KOPT-K1 (cell line): ENCODE data around the gene NTMT2.
"Not testable (repeated sequence)": the region's sequence is repeated elsewhere in the genome, so short reads cannot be mapped to it uniquely, and the experiment has no call there.

Source experiments
- H3K27ac ChIP-seq: fragments of 200-600 bp; sonication (generic); 2 replicates; pipeline ENCODE4 v1.5.1; 2016; ENCODE audit warnings: antibody characterized with exemption, mild to moderate bottlenecking, low read depth, low read length; ENCODE audit not compliant: poor library complexity, severe bottlenecking
- H3K36me3 ChIP-seq: fragments of 200-600 bp; sonication (generic); 2 replicates; pipeline ENCODE4 v1.5.1; 2017; ENCODE audit warnings: antibody characterized with exemption, mild to moderate bottlenecking, low read length, moderate library complexity; ENCODE audit not compliant: insufficient read depth
- H3K9me3 ChIP-seq: fragments of 200-600 bp; sonication (generic); 2 replicates; pipeline ENCODE4 v1.5.1; 2017; ENCODE audit warnings: antibody characterized with exemption, low read length, mild to moderate bottlenecking; ENCODE audit not compliant: insufficient read depth, poor library complexity, severe bottlenecking

NTMT2 gene

DNA sequence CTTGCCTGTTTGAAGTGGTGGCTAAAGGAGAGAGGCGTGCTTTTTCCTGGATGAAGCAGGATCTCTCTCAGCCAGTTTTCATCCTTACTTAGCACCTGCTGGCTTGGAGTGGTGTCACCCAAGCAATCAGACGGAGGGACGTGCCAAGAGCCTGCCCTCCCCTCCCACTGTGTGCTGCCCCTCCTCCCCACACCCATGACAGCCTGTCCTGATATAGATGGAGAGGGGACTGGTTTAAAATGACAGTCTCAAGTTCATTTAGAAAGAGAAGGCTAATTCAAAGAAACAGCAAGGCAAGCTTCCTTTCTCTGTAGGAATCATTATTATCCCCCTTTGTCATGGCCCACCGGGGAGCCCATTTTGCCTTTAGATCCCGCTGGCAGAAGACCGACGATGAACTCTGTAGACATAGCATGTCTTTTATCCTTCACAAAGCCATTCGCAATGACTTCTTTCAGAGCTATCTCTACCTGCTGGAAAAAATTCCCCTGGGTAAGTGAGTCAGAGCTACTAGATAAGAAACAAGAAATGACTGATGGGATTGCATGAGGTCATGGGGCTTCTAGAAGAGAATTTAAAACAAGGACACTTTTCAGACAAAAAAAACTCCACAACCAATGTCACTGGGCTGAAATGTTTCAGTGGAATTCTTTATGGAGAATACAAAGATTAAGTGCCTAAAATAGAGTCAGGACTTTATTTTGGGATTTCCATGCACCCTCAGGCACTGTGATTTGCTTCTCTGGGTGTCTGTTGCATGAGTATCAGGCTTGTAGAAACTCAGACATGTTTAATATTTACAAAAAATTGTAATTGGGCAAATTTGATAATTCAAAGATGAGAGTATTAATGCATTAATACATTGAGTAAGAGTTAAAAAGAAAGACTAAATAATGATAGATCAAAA is at the start of gene NTMT2:
NTMT2 (plus strand) TSS at position 190 of the 907 bp plus-strand sequence; CDS start at position 339, 149 bp downstream.
- peak within 1 kb of the TSS; percentile 67 for H3K27ac ChIP-seq
- no peaks in the 10 kb centered on the region for H3K36me3 ChIP-seq
- no peaks in the 10 kb centered on the region for H3K9me3 ChIP-seq

- no peak overlapping the region for H3K27ac ChIP-seq
Measured at GRCh38 chr1:170095976-170096748, 49.6 kb upstream of the NTMT2 start.

GRCh38 chr1:170096806-170097340 is 48.9 kb upstream of the NTMT2 start:
- no peaks in the 10 kb centered on the region for H3K36me3 ChIP-seq
- H3K9me3 ChIP-seq, result no peaks in the 10 kb centered on the region
- no peak overlapping the region for H3K27ac ChIP-seq

More at GRCh38 chr1:170095976-170096748, 49.6 kb upstream of the NTMT2 start:
- no peaks in the 10 kb centered on the region for H3K9me3 ChIP-seq
- H3K36me3 ChIP-seq, result no peaks in the 10 kb centered on the region

- Histone ChIP-seq H3K36me3 (no peaks in the 10 kb centered on the region), H3K9me3 (no peaks in the 10 kb centered on the region), H3K27ac (no peak overlapping the region)
Measured at GRCh38 chr1:170097449-170097948, 48.3 kb upstream of the NTMT2 start.

- H3K36me3 ChIP-seq, H3K9me3 ChIP-seq, H3K27ac ChIP-seq: not testable (repeated sequence)
Measured at GRCh38 chr1:170113140-170113539, 32.6 kb upstream of the NTMT2 start.

- Histone ChIP-seq H3K36me3 (no peaks in the 10 kb centered on the region), H3K27ac (no peak overlapping the region), H3K9me3 (no peaks in the 10 kb centered on the region)
Measured at GRCh38 chr1:170114906-170115305, 30.9 kb upstream of the NTMT2 start.

- Histone ChIP-seq H3K27ac (no peak overlapping the region), H3K36me3 (no peaks in the 10 kb centered on the region), H3K9me3 (no peaks in the 10 kb centered on the region)
Measured at GRCh38 chr1:170122366-170122765, 23.4 kb upstream of the NTMT2 start.

DNA sequence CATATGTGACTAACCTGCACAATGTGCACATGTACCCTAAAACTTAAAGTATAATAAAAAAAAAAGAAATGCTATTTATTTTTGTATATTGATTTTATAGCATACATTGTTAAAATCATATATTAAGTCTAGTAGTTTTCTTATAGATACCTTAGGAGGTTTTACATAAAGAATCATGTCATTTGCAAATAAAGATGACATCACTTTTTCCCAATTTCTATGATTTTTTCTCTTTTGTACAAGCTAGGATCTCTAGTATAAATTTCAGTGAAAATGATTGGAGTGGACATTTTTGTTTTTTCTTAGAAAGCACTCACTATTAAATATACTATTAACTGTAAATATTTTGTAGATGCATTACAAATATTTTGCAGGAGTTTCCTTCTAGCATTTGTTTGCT is 20.5 kb upstream of the NTMT2 start:
- no peaks in the 10 kb centered on the region for H3K9me3 ChIP-seq

GRCh38 chr1:170126696-170127095 is 19.1 kb upstream of the NTMT2 start:
- H3K36me3 ChIP-seq, result no peaks in the 10 kb centered on the region
- no peak overlapping the region for H3K27ac ChIP-seq
- no peaks in the 10 kb centered on the region for H3K9me3 ChIP-seq

More for the DNA sequence above, 20.5 kb upstream of the NTMT2 start:
- Histone ChIP-seq H3K36me3 (no peaks in the 10 kb centered on the region), H3K27ac (no peak overlapping the region)

DNA sequence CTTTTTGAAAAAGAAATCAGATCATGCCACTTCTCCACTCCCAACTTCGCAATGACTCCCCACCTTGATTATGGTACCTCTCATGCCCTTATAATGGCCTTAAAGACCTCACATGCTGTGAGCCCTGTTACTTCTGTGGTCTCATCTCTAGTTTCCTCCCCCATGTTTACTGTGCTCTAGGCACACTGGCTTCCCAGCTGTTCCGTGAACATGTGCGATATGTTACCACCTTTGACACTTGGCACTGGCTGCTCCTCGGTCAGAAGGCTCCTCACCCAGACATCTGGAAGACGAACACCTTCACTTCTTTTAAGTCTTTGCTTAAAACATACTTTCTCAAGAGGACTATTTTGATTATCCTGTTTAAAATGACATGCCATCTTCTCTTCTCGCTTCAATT is 14.3 kb upstream of the NTMT2 start:
- Histone ChIP-seq H3K36me3 (no peaks in the 10 kb centered on the region), H3K27ac (no peak overlapping the region), H3K9me3 (no peaks in the 10 kb centered on the region)

DNA sequence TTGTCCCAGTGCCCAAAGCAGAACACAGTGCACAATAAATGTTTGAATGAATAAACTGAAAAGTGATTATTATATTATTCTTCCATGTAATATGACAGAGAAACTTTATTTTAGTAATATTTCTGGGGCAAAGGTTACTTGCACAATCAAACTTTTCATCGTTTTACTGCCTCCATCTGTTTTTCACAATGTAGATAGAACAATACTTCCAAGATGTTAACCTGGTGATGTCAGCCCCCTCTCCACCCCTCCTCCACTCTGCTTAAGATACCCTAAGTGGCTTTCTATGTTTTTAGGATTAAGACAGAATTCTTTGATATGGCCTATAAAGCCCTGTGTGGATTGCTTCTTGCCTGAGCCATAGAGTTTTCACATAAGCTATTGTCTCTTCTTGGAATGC is 13.8 kb upstream of the NTMT2 start:
- Histone ChIP-seq H3K27ac (no peak overlapping the region), H3K36me3 (no peaks in the 10 kb centered on the region), H3K9me3 (no peaks in the 10 kb centered on the region)

DNA sequence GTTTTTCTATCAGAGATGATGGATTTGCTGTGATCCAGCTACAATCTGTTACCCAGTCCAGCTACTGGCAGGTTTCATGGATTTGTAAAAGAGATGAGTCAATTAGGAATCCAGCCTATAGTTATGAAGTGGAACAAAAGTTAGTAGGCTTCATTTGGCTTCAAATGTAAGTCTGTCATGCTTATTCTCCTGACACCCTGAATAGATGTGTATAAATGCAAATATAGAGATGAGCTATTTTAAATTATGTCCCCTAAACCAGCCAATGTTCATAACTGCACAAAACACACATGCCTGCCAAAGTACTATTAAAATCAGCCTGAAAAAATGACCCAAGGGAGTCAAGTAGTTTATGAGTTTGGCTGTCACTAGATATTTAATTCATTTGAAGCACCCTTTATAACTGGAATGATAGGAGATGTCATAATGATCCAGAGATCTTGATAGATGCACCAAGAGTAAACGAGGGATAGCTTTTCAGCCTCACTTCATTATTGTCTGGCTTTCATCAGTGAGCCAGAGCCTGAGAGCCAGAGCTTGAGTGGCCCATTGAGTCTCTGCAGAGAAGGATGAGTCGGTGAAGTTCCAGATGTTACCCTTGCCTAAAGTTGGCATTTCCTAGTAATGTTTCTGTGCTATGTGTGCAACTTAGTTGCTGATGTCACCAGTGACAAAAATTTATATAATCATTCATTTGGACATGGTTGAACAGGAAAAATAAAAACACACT is 11.8 kb upstream of the NTMT2 start:
- Histone ChIP-seq H3K9me3 (no peaks in the 10 kb centered on the region), H3K36me3 (no peaks in the 10 kb centered on the region), H3K27ac (no peak overlapping the region)

DNA sequence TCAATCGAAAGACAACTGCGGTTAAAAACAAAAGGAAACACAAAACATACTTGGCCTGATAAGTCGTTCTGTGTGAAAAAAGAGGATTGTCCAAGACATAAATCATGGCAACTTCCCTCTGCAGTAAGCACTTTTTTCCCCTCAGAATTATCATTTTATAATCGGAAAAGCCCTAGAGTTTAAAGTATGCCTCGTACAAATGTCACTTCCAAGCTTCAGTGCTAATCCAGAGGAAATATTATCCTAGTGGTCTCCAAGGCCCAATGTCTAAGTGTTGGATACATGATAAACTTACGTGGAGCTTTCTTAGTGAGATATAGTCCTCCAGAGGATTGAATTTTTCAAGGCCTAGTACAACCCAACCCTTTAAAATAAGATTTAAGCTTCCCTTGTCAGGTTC is 11.2 kb upstream of the NTMT2 start:
- Histone ChIP-seq H3K9me3 (no peaks in the 10 kb centered on the region), H3K36me3 (no peaks in the 10 kb centered on the region), H3K27ac (no peak overlapping the region)

- no peaks in the 10 kb centered on the region for H3K36me3 ChIP-seq
- H3K9me3 ChIP-seq, result no peaks in the 10 kb centered on the region
- H3K27ac ChIP-seq, result no peak overlapping the region
Measured at GRCh38 chr1:170140371-170140770, 5.4 kb upstream of the NTMT2 start.
